Testis (tissue), 2 donors: ENCODE data around the gene PRMT6.

ENCODE experiments used
- CTCF ChIP-seq, 3 experiments: fragments of 450-650 bp in 2 of 3; fragments of 200-600 bp in 1 of 3; sonication (generic) in 1 of 3; IDR thresholded peaks; one replicate each; pipeline ENCODE4 v1.5.1; 2016 to 2019; ENCODE audit warnings: antibody characterized with exemption in 3 of 3, mild to moderate bottlenecking in 2 of 3, moderate library complexity in 1 of 3
- POLR2A ChIP-seq: fragments of 450-650 bp; IDR thresholded peaks from one replicate; pipeline ENCODE4 v1.6.1; 2017; ENCODE audit warnings: antibody characterized with exemption, mild to moderate bottlenecking, moderate library complexity

GRCh38 chr1:107098961-107099360, 42.5 kb downstream of the PRMT6 start:
- TF ChIP-seq CTCF (IDR thresholded peaks at IDR 0.05) (no peak), POLR2A (no peak)
